B cell (primary cell): ENCODE results near the gene DNAJC7. TPM values are rescaled to one million over a fixed set of nuclear protein-coding genes. Genes with fewer than 3 reads are reported as not detected.
"Not testable (repeated sequence)": the region's sequence is repeated elsewhere in the genome, so short reads cannot be mapped to it uniquely, and the experiment has no call there.

Experiments
- ATAC-seq: fragments of 200-7000 bp; cut with Tn5 transposase; one replicate; pipeline ENCODE4 v1.10.0; 2021; ENCODE audit warnings: low read depth, mild to moderate bottlenecking, moderate number of reproducible peaks, moderate library complexity
- CTCF ChIA-PET: fragments of 350-600 bp; sonication (Branson Sonifier 250); formaldehyde crosslinking; loops from one replicate; lab custom pipeline; 2021; ENCODE audit warnings: antibody characterized with exemption, inconsistent platforms; lab: Charles Lee
- POLR2A ChIA-PET: fragments of 350-600 bp; sonication (Branson Sonifier 250); formaldehyde crosslinking; loops from one replicate; lab custom pipeline; 2021; ENCODE audit warnings: antibody characterized with exemption; lab: Charles Lee
- DNase-seq: peaks from one replicate; pipeline ENCODE4 v3.0.0; 2013
- H2AFZ ChIP-seq: 2 replicates; pipeline ENCODE4 v1.6.1; 2012; ENCODE audit warnings: mild to moderate bottlenecking, low read depth, low read length; ENCODE audit not compliant: insufficient read depth, poor library complexity, severe bottlenecking
- H3K27ac ChIP-seq, 2 donors: 1 replicate in 1 of 2; 2 replicates in 1 of 2; pipeline ENCODE4 v1.5.1; 2012 to 2013; ENCODE audit warnings: low read length in 2 of 2, mild to moderate bottlenecking in 2 of 2, moderate library complexity in 1 of 2
- H3K27me3 ChIP-seq, 4 experiments: fragments of 200-600 bp in 1 of 4; sonication (generic) in 1 of 4; replicated peaks in 1 of 4; 1 replicate in 2 of 4; 2 replicates in 2 of 4; pipeline versions ENCODE4 v1.6.1 to v1.7.0; 2013 to 2016; ENCODE audit warnings: low read length in 3 of 4, mild to moderate bottlenecking in 2 of 4, mixed read lengths in 1 of 4, moderate library complexity in 1 of 4; ENCODE audit not compliant: insufficient read depth in 4 of 4, control insufficient read depth in 3 of 4; ENCODE audit errors: control extremely low read depth in 1 of 4
- H3K36me3 ChIP-seq, 2 experiments: replicated peaks in 1 of 2; 1 replicate in 1 of 2; 2 replicates in 1 of 2; pipeline versions ENCODE4 v1.6.1 to v1.7.1; 2013; ENCODE audit warnings: low read length in 1 of 2; ENCODE audit not compliant: insufficient read depth in 2 of 2, control insufficient read depth in 1 of 2; ENCODE audit errors: control extremely low read depth in 1 of 2, extremely low read depth in 1 of 2
- H3K4me1 ChIP-seq, 2 donors: fragments of 200-600 bp in 1 of 2; sonication (generic) in 1 of 2; 1 replicate in 1 of 2; 2 replicates in 1 of 2; pipeline versions ENCODE4 v1.5.1 to v1.6.1; 2013 to 2017; ENCODE audit warnings: low read length in 2 of 2; ENCODE audit not compliant: control insufficient read depth in 2 of 2, insufficient read depth in 2 of 2
- H3K4me2 ChIP-seq: replicated peaks from 2 replicates; pipeline ENCODE3; 2012; ENCODE audit warnings: mild to moderate bottlenecking, low read depth, low read length; ENCODE audit not compliant: poor library complexity, severe bottlenecking
- H3K4me3 ChIP-seq, 5 experiments: fragments of 200-600 bp in 1 of 5; sonication (generic) in 1 of 5; 1 replicate in 3 of 5; 2 replicates in 2 of 5; pipeline versions ENCODE4 v1.5.1 to v1.7.0; 2011 to 2016; ENCODE audit warnings: low read length in 4 of 5, mild to moderate bottlenecking in 4 of 5, low read depth in 2 of 5, control low read depth in 1 of 5, moderate library complexity in 1 of 5; ENCODE audit not compliant: insufficient read depth in 1 of 5; ENCODE audit errors: control extremely low read depth in 1 of 5, extremely low read depth in 1 of 5
- H3K79me2 ChIP-seq: fragments of 200-600 bp; sonication (generic); one replicate; pipeline ENCODE4 v1.6.0; 2016; ENCODE audit warnings: low read length; ENCODE audit not compliant: control insufficient read depth, insufficient read depth
- H3K9ac ChIP-seq: fragments of 200-600 bp; sonication (generic); 2 replicates; pipeline ENCODE4 v1.6.1; 2017; ENCODE audit warnings: mild to moderate bottlenecking, low read length, moderate library complexity
- H3K9me3 ChIP-seq, 3 donors: one replicate each; pipeline versions ENCODE4 v1.6.1 to v1.7.1; 2013; ENCODE audit warnings: low read length in 2 of 3; ENCODE audit not compliant: control insufficient read depth in 2 of 3, insufficient read depth in 1 of 3; ENCODE audit errors: control extremely low read depth in 1 of 3
- H4K20me1 ChIP-seq: 2 replicates; pipeline ENCODE4 v1.6.0; 2012; ENCODE audit warnings: mild to moderate bottlenecking, low read length; ENCODE audit not compliant: insufficient read depth, control insufficient read depth, poor library complexity, severe bottlenecking
- H3K27ac Mint-ChIP-seq: one replicate; pipeline ENCODE4 v1.8.0; 2021; ENCODE audit warnings: mixed read lengths
- H3K27me3 Mint-ChIP-seq: one replicate; pipeline ENCODE4 v1.8.0; 2021; ENCODE audit warnings: mixed read lengths
- H3K4me1 Mint-ChIP-seq: one replicate; pipeline ENCODE4 v1.8.0; 2021; ENCODE audit warnings: mixed read lengths
- H3K4me3 Mint-ChIP-seq: one replicate; pipeline ENCODE4 v1.8.0; 2021; ENCODE audit warnings: mixed read lengths
- H3K9me3 Mint-ChIP-seq: one replicate; pipeline ENCODE4 v1.8.0; 2022; ENCODE audit warnings: mixed read lengths; ENCODE audit not compliant: insufficient read depth
- EZH2 ChIP-seq: IDR thresholded peaks from 2 replicates; pipeline ENCODE4 v1.6.1; 2012; ENCODE audit warnings: borderline replicate concordance, low read depth, mild to moderate bottlenecking, moderate library complexity, low read length; ENCODE audit not compliant: insufficient read depth, poor library complexity, severe bottlenecking
- WGBS: methylation state at CpG from one replicate; pipeline ENCODE4 v1.1.5; 2013; ENCODE audit warnings: missing lambda C conversion rate; ENCODE audit not compliant: insufficient coverage; 5-methylcytosine and 5-hydroxymethylcytosine counted together
- intact Hi-C: fragments of 100-400 bp; cut with micrococcal nuclease; formaldehyde crosslinking; loops from one replicate; pipeline ENCODE4 v1.10.0; 2022
- polyA plus RNA-seq: library from polyadenylated mRNA; depleted of rRNA; stranded (reverse); fragments of >200 nt; gene quantifications from 2 replicates; pipeline ENCODE4 v1.2.3, GENCODE V29; 2012
- total RNA-seq, 2 donors: library from RNA; stranded (reverse); fragments of 120-200 nt in 1 of 2; gene quantifications; 1 replicate in 1 of 2; 2 replicates in 1 of 2; pipeline versions ENCODE4 v1.2.3 to v1.2.4, GENCODE V29; 2013 to 2022
- TF ChIP-seq, protein P1 (sequence below): fragments of 200-600 bp; IDR thresholded peaks from one replicate; pipeline ENCODE4 v1.8.0; 2022; ENCODE audit warnings: antibody characterized with exemption, mild to moderate bottlenecking

Gene DNAJC7
- total and polyA plus RNA-seq, 2 donors (not counting 1 experiment from before 2014, with no cell fraction given) = 22.0 to 152 TPM

- peaks cover 57% of the 10 kb centered on the region for H3K4me1 Mint-ChIP-seq
- 100% methylated on average over 2 of the region's 4 CpGs for WGBS
- H3K9me3 Mint-ChIP-seq, POLR2A ChIA-PET, H3K27ac ChIP-seq, H3K4me3 ChIP-seq, ATAC-seq, H3K27ac Mint-ChIP-seq, H3K9me3 ChIP-seq, DNase-seq, H2AFZ ChIP-seq, intact Hi-C loops, H3K4me2 ChIP-seq, H3K36me3 ChIP-seq, H3K27me3 ChIP-seq, H3K9ac ChIP-seq, H3K4me3 Mint-ChIP-seq, H3K27me3 Mint-ChIP-seq: not testable (repeated sequence)
- Histone ChIP-seq H3K79me2 (peaks cover 100% of the 10 kb centered on the region), H4K20me1 (peaks cover 57% of the 10 kb centered on the region), H3K4me1 (peaks cover 16 to 26% of the 10 kb centered on the region in 2 donors)
- CTCF ChIA-PET = interaction anchor here (0.9 to 3.0 kb wide), 4 partner anchors 14 to 101 kb away, joined by 3 to 15 read pairs (median 4); no protein-coding TSS in a partner anchor
Observed at GRCh38 chr17:42012363-42012762, 4.9 kb downstream of the DNAJC7 start.

DNA sequence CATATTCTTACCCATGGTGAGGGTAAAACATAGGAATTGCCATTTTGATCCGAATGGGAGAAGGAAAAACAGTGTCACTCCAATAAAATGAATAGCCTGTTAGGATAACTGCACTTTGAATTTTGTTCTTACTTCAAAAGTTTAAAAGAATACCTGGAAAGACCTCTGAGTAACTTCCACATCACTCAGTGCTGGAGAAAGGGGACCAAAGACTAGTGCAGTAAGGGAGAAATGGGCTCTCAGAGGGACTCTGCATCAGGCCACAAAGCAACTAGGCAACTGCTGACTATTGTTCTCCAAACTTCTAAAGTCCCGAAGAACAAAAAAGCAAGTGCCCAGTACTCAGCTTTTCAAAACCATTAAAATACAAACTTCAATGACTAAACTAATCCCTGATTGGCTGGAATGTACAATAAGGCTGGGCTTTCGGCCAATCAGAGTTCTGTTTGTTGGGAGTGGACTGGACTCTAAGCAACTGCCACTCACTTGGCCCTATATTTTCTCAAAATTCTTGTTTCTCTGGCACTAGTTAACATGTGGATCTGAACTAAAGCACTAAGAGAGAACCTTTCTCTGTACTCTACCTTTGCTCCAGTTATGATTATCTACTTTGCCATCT lies 6.2 kb downstream of the DNAJC7 start:
- intact Hi-C loops = no loop called here
- H3K4me3 ChIP-seq = no peak overlapping the region
- H3K27me3 Mint-ChIP-seq = no peaks in the 10 kb centered on the region
- WGBS = 100% methylated on average over 1 of the region's 3 CpGs
- no peak overlapping the region for H3K4me2 ChIP-seq
- peaks cover 100% of the 10 kb centered on the region for H3K79me2 ChIP-seq
- H3K9me3 ChIP-seq = no peaks in the 10 kb centered on the region
- no peak for DNase-seq
- H4K20me1 ChIP-seq = peaks cover 69% of the 10 kb centered on the region
- H3K27ac Mint-ChIP-seq = peak overlapping the region; percentile 32
- TF ChIP-seq, protein P1, sequence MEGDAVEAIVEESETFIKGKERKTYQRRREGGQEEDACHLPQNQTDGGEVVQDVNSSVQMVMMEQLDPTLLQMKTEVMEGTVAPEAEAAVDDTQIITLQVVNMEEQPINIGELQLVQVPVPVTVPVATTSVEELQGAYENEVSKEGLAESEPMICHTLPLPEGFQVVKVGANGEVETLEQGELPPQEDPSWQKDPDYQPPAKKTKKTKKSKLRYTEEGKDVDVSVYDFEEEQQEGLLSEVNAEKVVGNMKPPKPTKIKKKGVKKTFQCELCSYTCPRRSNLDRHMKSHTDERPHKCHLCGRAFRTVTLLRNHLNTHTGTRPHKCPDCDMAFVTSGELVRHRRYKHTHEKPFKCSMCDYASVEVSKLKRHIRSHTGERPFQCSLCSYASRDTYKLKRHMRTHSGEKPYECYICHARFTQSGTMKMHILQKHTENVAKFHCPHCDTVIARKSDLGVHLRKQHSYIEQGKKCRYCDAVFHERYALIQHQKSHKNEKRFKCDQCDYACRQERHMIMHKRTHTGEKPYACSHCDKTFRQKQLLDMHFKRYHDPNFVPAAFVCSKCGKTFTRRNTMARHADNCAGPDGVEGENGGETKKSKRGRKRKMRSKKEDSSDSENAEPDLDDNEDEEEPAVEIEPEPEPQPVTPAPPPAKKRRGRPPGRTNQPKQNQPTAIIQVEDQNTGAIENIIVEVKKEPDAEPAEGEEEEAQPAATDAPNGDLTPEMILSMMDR = no peak
- no peak for TF ChIP-seq EZH2
- no peaks in the 10 kb centered on the region for H3K9me3 Mint-ChIP-seq
- no peak for ATAC-seq
- no peaks in the 10 kb centered on the region for H3K27me3 ChIP-seq
- peaks cover 10 to 21% of the 10 kb centered on the region in 2 donors for H3K4me1 ChIP-seq
- peaks cover 2 to 10% of the 10 kb centered on the region in 2 experiments for H3K36me3 ChIP-seq
- CTCF ChIA-PET = interaction anchor here (3.0 kb wide), 1 partner anchor 48 kb away, joined by 15 read pairs; no protein-coding TSS in a partner anchor
- no peak overlapping the region for H3K4me3 Mint-ChIP-seq
- peak overlapping the region in 1 of 2 donors; percentile 11 for H3K27ac ChIP-seq
- POLR2A ChIA-PET = no interaction called here
- H3K4me1 Mint-ChIP-seq = peaks cover 50% of the 10 kb centered on the region
- no peak overlapping the region for H2AFZ ChIP-seq
- H3K9ac ChIP-seq = no peak overlapping the region

- 51% methylated on average over 6 of the region's 9 CpGs for WGBS
- Histone ChIP-seq H3K4me1 (peaks cover 3 to 14% of the 10 kb centered on the region in 2 donors), H3K79me2 (peaks cover 100% of the 10 kb centered on the region), H4K20me1 (peaks cover 76% of the 10 kb centered on the region), H3K36me3 (peaks cover 2 to 10% of the 10 kb centered on the region in 2 experiments)
- H3K9me3 ChIP-seq, H3K4me3 ChIP-seq, H3K27me3 ChIP-seq, H2AFZ ChIP-seq, DNase-seq, POLR2A ChIA-PET, H3K9ac ChIP-seq, H3K4me3 Mint-ChIP-seq, H3K9me3 Mint-ChIP-seq, H3K27me3 Mint-ChIP-seq, H3K27ac ChIP-seq, H3K4me2 ChIP-seq, ATAC-seq, intact Hi-C loops: not testable (repeated sequence)
- Mint-ChIP-seq H3K4me1 (peaks cover 43% of the 10 kb centered on the region), H3K27ac (peak overlapping the region; percentile 4)
- CTCF ChIA-PET = interaction anchor here (0.7 to 1.8 kb wide), 2 partner anchors 10 to 103 kb away, joined by 5 to 6 read pairs; partner anchors contain the start of gene NKIRAS2
Observed at GRCh38 chr17:42010266-42010680, 7.0 kb downstream of the DNAJC7 start.
